HEK293 (cell line): ENCODE measurements around the gene ITGAX.

Experiments used
- CTCF ChIA-PET: fragments of 350-600 bp; formaldehyde crosslinking; extraction: SDS; loops from one replicate; lab custom pipeline; 2021; ENCODE audit warnings: antibody characterized with exemption; lab: Yijun Ruan, JAX
- POLR2A ChIA-PET: fragments of 300-600 bp; formaldehyde crosslinking; extraction: SDS; loops from one replicate; lab custom pipeline; 2020; ENCODE audit warnings: antibody characterized with exemption, inconsistent platforms; lab: Yijun Ruan, JAX
- H3K27ac ChIP-seq: fragments of 200-500 bp; sonication (Bioruptor generic); 2 replicates; pipeline ENCODE4 v1.5.1; 2014; ENCODE audit warnings: low read depth, low read length, control low read depth, inconsistent platforms; ENCODE audit errors: extremely low read depth
- H3K36me3 ChIP-seq, 2 experiments: fragments of 200-500 bp in 1 of 2; sonication (Bioruptor generic) in 1 of 2; 1 replicate in 1 of 2; 2 replicates in 1 of 2; pipeline ENCODE4 v1.5.1; 2014 to 2017; ENCODE audit warnings: inconsistent platforms in 2 of 2, low read length in 2 of 2; ENCODE audit not compliant: control insufficient read depth in 2 of 2, insufficient read depth in 1 of 2
- H3K4me1 ChIP-seq: fragments of 200-500 bp; sonication (Bioruptor generic); 2 replicates; pipeline ENCODE4 v1.5.1; 2014; ENCODE audit warnings: mild to moderate bottlenecking, low read length, inconsistent platforms; ENCODE audit not compliant: control insufficient read depth, insufficient read depth
- H3K4me3 ChIP-seq: 2 replicates; pipeline ENCODE4 v1.5.1; 2011; ENCODE audit warnings: low read depth, mild to moderate bottlenecking, control low read depth, low read length, moderate library complexity
- H3K9me3 ChIP-seq: fragments of 200-500 bp; sonication (Bioruptor generic); 2 replicates; pipeline ENCODE4 v1.5.1; 2014; ENCODE audit warnings: low read depth, low read length, inconsistent platforms; ENCODE audit not compliant: control insufficient read depth, insufficient read depth
- KLF1 ChIP-seq: fragments of 450-650 bp; formaldehyde crosslinking; IDR thresholded peaks from 2 replicates; pipeline ENCODE4 v1.5.1; 2016; ENCODE audit warnings: missing biosample characterization, missing genetic modification characterization
- KLF16 ChIP-seq: fragments of 450-650 bp; formaldehyde crosslinking; IDR thresholded peaks from 2 replicates; pipeline ENCODE4 v1.5.1; 2017; ENCODE audit warnings: missing biosample characterization, missing genetic modification characterization
- KLF8 ChIP-seq: fragments of 450-650 bp; formaldehyde crosslinking; IDR thresholded peaks from 2 replicates; pipeline ENCODE4 v1.5.1; 2016; ENCODE audit warnings: missing biosample characterization, missing genetic modification characterization
- OVOL3 ChIP-seq: fragments of 450-650 bp; formaldehyde crosslinking; IDR thresholded peaks from 2 replicates; pipeline ENCODE4 v1.5.1; 2016; ENCODE audit warnings: missing biosample characterization, missing genetic modification characterization
- PRDM1 ChIP-seq: fragments of 450-650 bp; formaldehyde crosslinking; IDR thresholded peaks from 2 replicates; pipeline ENCODE4; 2016; ENCODE audit warnings: missing biosample characterization, missing genetic modification characterization
- SCRT1 ChIP-seq: fragments of 450-650 bp; formaldehyde crosslinking; IDR thresholded peaks from 2 replicates; pipeline ENCODE4 v1.5.1; 2016; ENCODE audit warnings: missing biosample characterization, missing genetic modification characterization, borderline replicate concordance
- SETDB1 ChIP-seq: IDR thresholded peaks from one replicate; pipeline ENCODE4 v1.6.1; 2017; ENCODE audit warnings: mild to moderate bottlenecking, low read length, moderate library complexity, mixed read lengths; ENCODE audit not compliant: insufficient read length
- SP2 ChIP-seq: fragments of 450-650 bp; formaldehyde crosslinking; IDR thresholded peaks from 2 replicates; pipeline ENCODE4 v1.5.1; 2016; ENCODE audit warnings: missing biosample characterization, missing genetic modification characterization
- WT1 ChIP-seq: fragments of 450-650 bp; formaldehyde crosslinking; IDR thresholded peaks from 2 replicates; pipeline ENCODE4 v1.5.1; 2016; ENCODE audit warnings: missing biosample characterization, missing genetic modification characterization
- ZBTB1 ChIP-seq: fragments of 450-650 bp; formaldehyde crosslinking; IDR thresholded peaks from 2 replicates; pipeline ENCODE4 v1.5.1; 2016; ENCODE audit warnings: missing biosample characterization, missing genetic modification characterization
- ZFP37 ChIP-seq: fragments of 450-650 bp; formaldehyde crosslinking; IDR thresholded peaks from 2 replicates; pipeline ENCODE4 v1.5.1; 2016; ENCODE audit warnings: missing biosample characterization, missing genetic modification characterization
- ZFP41 ChIP-seq: fragments of 450-650 bp; formaldehyde crosslinking; IDR thresholded peaks from 2 replicates; pipeline ENCODE4 v1.5.1; 2016; ENCODE audit warnings: missing biosample characterization, missing genetic modification characterization, borderline replicate concordance
- ZNF10 ChIP-seq: fragments of 450-650 bp; formaldehyde crosslinking; IDR thresholded peaks from 2 replicates; pipeline ENCODE4 v1.5.1; 2017; ENCODE audit warnings: missing biosample characterization, missing genetic modification characterization
- ZNF324 ChIP-seq: fragments of 450-650 bp; formaldehyde crosslinking; IDR thresholded peaks from 2 replicates; pipeline ENCODE4 v1.5.1; 2016; ENCODE audit warnings: missing biosample characterization, missing genetic modification characterization
- ZNF366 ChIP-seq: fragments of 450-650 bp; formaldehyde crosslinking; conservative IDR thresholded peaks from 2 replicates; pipeline ENCODE4 v1.5.1; 2016; ENCODE audit warnings: missing biosample characterization, missing genetic modification characterization
- ZNF391 ChIP-seq: fragments of 450-650 bp; formaldehyde crosslinking; IDR thresholded peaks from 2 replicates; pipeline ENCODE4 v1.5.1; 2016; ENCODE audit warnings: low read depth, missing biosample characterization, missing genetic modification characterization, borderline replicate concordance
- ZNF394 ChIP-seq: fragments of 450-650 bp; formaldehyde crosslinking; IDR thresholded peaks from 2 replicates; pipeline ENCODE4 v1.5.1; 2016; ENCODE audit warnings: missing biosample characterization, missing genetic modification characterization, mild to moderate bottlenecking, moderate library complexity, borderline replicate concordance
- ZNF549 ChIP-seq: fragments of 450-650 bp; IDR thresholded peaks from 2 replicates; pipeline ENCODE4 v1.5.1; 2018; ENCODE audit warnings: missing biosample characterization, missing genetic modification characterization, mild to moderate bottlenecking, inconsistent platforms, moderate library complexity
- ZNF623 ChIP-seq: fragments of 450-650 bp; formaldehyde crosslinking; IDR thresholded peaks from 2 replicates; pipeline ENCODE4 v1.5.1; 2016; ENCODE audit warnings: missing biosample characterization, missing genetic modification characterization
- ZNF660 ChIP-seq: fragments of 450-650 bp; IDR thresholded peaks from 2 replicates; pipeline ENCODE4 v1.5.1; 2018; ENCODE audit warnings: missing biosample characterization, mild to moderate bottlenecking, missing genetic modification characterization
- ZNF837 ChIP-seq: fragments of 450-650 bp; formaldehyde crosslinking; IDR thresholded peaks from 2 replicates; pipeline ENCODE4 v1.5.1; 2016; ENCODE audit warnings: missing biosample characterization, missing genetic modification characterization
- TF ChIP-seq, protein P1 (sequence below): fragments of 450-650 bp; formaldehyde crosslinking; IDR thresholded peaks from 2 replicates; pipeline ENCODE4 v1.5.1; 2016; ENCODE audit warnings: missing biosample characterization, missing genetic modification characterization
- TF ChIP-seq, protein P2 (sequence below): fragments of 450-650 bp; IDR thresholded peaks from 2 replicates; pipeline ENCODE4 v1.5.1; 2018; ENCODE audit warnings: missing biosample characterization, mild to moderate bottlenecking, missing genetic modification characterization
- TF ChIP-seq, protein P3 (sequence below): fragments of 450-650 bp; formaldehyde crosslinking; conservative IDR thresholded peaks from 2 replicates; pipeline ENCODE4 v1.5.1; 2016; ENCODE audit warnings: low read depth, missing biosample characterization, missing genetic modification characterization
- TF ChIP-seq, protein P4 (sequence below): fragments of 450-650 bp; formaldehyde crosslinking; IDR thresholded peaks from 2 replicates; pipeline ENCODE4 v1.5.1; 2016; ENCODE audit warnings: missing biosample characterization, missing genetic modification characterization

The ITGAX gene

DNA sequence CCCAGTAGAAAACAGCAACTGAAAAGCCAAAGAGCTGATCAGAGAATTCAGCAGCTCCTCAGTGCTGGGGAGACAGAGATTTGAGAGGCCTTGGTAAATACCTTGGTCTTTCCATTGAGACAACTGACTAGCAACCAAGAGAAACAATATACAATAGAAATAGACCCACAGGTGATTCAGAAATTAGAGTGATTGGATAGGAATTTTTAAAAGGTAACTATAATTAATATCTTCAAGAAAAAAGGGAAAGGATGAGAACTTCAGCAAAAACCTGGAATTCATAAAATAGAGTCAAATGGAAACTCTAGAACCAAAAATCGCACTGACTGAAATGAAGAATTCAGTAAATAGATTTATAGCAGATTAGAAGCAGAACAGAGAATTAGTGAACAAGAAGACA is 32.5 kb upstream of the ITGAX start:
- Histone ChIP-seq H3K27ac (no peak overlapping the region), H3K36me3 (no peaks in the 10 kb centered on the region), H3K9me3 (no peaks in the 10 kb centered on the region; the same call in none of the 2 replicates), H3K4me1 (no peaks in the 10 kb centered on the region), H3K4me3 (no peak overlapping the region)
- ChIA-PET CTCF (interaction anchor here (0.6 kb wide), 1 partner anchor 10 kb away, joined by 4 read pairs; no protein-coding TSS in a partner anchor), POLR2A (no interaction called here)
- TF ChIP-seq SETDB1 = peak; percentile 67
- TF ChIP-seq ZNF391 = no peak

DNA sequence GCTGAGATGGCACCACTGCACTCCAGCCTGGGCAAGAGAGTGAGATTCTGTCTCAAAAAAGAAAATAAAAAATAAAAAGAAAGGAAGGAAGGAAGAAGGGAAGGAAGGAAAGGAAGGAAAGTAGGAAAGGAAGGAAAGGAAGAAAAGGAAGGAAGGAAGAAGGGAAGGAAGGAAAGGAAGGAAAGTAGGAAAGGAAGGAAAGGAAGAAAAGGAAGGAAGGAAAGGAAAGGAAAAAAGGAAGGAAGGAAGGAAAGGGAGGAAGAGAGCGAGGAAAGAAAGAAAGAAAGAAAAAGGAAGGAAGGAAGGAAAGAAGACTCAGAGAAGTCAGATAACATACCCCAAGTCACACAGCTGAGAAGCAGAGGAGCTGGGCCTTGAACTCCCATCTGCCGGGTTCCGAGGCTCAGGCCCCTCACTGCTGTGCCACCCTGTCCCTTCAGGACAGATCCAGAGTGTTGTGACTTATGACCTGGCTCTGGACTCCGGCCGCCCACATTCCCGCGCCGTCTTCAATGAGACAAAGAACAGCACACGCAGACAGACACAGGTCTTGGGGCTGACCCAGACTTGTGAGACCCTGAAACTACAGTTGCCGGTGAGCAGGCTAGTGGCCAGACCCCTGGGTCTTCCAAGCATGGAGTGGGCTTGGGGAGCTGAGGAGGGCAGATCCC is 30.9 kb upstream of the ITGAX start:
- Histone ChIP-seq H3K9me3 (no peaks in the 10 kb centered on the region; the same call in none of the 2 replicates), H3K4me1 (no peaks in the 10 kb centered on the region), H3K4me3 (no peak overlapping the region), H3K27ac (no peak overlapping the region), H3K36me3 (no peaks in the 10 kb centered on the region)
- POLR2A ChIA-PET = no interaction called here
- TF ChIP-seq PRDM1 (peak; percentile 92), SCRT1 (no peak), ZFP41 (tag by site-specific recombination) (no peak), ZNF366 (tag by site-specific recombination) (peak; percentile 80), ZFP37 (tag by site-specific recombination) (no peak), KLF8 (no peak), ZNF623 (tag by site-specific recombination) (no peak)
- TF ChIP-seq, protein P1, sequence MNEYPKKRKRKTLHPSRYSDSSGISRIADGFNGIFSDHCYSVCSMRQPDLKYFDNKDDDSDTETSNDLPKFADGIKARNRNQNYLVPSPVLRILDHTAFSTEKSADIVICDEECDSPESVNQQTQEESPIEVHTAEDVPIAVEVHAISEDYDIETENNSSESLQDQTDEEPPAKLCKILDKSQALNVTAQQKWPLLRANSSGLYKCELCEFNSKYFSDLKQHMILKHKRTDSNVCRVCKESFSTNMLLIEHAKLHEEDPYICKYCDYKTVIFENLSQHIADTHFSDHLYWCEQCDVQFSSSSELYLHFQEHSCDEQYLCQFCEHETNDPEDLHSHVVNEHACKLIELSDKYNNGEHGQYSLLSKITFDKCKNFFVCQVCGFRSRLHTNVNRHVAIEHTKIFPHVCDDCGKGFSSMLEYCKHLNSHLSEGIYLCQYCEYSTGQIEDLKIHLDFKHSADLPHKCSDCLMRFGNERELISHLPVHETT (tag by site-specific recombination) = no peak
- CTCF ChIA-PET = interaction anchor here (0.6 kb wide), 1 partner anchor 551 kb away, joined by 5 read pairs; no protein-coding TSS in a partner anchor

DNA sequence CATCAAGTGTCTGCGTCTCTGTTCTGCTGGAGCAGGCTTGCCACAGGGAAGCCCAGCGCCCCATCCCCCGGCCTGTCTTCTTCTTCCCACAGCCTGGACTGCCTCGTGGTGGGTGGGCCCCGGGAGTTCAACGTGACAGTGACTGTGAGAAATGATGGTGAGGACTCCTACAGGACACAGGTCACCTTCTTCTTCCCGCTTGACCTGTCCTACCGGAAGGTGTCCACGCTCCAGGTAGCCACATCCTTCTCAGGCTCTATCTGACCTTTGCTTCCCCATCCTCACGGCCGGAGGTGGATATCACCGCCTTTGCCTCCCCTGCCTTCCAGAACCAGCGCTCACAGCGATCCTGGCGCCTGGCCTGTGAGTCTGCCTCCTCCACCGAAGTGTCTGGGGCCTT is 29.8 kb upstream of the ITGAX start:
- no peak overlapping the region for H3K4me3 ChIP-seq
- H3K9me3 ChIP-seq = no peaks in the 10 kb centered on the region; the same call in none of the 2 replicates
- POLR2A ChIA-PET = no interaction called here
- H3K36me3 ChIP-seq = no peaks in the 10 kb centered on the region
- H3K4me1 ChIP-seq = no peaks in the 10 kb centered on the region
- H3K27ac ChIP-seq = no peak overlapping the region
- CTCF ChIA-PET = no interaction called here
- no peak for TF ChIP-seq OVOL3 (tag by site-specific recombination)
- no peak for TF ChIP-seq ZNF549 (tag by site-specific recombination)
- TF ChIP-seq, protein P2, sequence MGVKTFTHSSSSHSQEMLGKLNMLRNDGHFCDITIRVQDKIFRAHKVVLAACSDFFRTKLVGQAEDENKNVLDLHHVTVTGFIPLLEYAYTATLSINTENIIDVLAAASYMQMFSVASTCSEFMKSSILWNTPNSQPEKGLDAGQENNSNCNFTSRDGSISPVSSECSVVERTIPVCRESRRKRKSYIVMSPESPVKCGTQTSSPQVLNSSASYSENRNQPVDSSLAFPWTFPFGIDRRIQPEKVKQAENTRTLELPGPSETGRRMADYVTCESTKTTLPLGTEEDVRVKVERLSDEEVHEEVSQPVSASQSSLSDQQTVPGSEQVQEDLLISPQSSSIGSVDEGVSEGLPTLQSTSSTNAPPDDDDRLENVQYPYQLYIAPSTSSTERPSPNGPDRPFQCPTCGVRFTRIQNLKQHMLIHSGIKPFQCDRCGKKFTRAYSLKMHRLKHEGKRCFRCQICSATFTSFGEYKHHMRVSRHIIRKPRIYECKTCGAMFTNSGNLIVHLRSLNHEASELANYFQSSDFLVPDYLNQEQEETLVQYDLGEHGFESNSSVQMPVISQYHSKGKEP (tag by site-specific recombination) = no peak
- TF ChIP-seq SP2 = no peak
- TF ChIP-seq ZBTB1 (tag by site-specific recombination) = no peak
- no peak for TF ChIP-seq ZNF324
- no peak for TF ChIP-seq KLF1 (tag by site-specific recombination)
- TF ChIP-seq KLF16 (tag by site-specific recombination) = no peak
- TF ChIP-seq ZNF10 (tag by site-specific recombination) = no peak
- no peak for TF ChIP-seq ZNF660 (tag by site-specific recombination)
- TF ChIP-seq, protein P3, sequence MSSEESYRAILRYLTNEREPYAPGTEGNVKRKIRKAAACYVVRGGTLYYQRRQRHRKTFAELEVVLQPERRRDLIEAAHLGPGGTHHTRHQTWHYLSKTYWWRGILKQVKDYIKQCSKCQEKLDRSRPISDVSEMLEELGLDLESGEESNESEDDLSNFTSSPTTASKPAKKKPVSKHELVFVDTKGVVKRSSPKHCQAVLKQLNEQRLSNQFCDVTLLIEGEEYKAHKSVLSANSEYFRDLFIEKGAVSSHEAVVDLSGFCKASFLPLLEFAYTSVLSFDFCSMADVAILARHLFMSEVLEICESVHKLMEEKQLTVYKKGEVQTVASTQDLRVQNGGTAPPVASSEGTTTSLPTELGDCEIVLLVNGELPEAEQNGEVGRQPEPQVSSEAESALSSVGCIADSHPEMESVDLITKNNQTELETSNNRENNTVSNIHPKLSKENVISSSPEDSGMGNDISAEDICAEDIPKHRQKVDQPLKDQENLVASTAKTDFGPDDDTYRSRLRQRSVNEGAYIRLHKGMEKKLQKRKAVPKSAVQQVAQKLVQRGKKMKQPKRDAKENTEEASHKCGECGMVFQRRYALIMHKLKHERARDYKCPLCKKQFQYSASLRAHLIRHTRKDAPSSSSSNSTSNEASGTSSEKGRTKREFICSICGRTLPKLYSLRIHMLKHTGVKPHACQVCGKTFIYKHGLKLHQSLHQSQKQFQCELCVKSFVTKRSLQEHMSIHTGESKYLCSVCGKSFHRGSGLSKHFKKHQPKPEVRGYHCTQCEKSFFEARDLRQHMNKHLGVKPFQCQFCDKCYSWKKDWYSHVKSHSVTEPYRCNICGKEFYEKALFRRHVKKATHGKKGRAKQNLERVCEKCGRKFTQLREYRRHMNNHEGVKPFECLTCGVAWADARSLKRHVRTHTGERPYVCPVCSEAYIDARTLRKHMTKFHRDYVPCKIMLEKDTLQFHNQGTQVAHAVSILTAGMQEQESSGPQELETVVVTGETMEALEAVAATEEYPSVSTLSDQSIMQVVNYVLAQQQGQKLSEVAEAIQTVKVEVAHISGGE = no peak
- no peak for TF ChIP-seq ZNF837 (tag by site-specific recombination)
- TF ChIP-seq WT1 (tag by site-specific recombination) = no peak
- no peak for TF ChIP-seq ZNF394 (tag by site-specific recombination)
- TF ChIP-seq, protein P4, sequence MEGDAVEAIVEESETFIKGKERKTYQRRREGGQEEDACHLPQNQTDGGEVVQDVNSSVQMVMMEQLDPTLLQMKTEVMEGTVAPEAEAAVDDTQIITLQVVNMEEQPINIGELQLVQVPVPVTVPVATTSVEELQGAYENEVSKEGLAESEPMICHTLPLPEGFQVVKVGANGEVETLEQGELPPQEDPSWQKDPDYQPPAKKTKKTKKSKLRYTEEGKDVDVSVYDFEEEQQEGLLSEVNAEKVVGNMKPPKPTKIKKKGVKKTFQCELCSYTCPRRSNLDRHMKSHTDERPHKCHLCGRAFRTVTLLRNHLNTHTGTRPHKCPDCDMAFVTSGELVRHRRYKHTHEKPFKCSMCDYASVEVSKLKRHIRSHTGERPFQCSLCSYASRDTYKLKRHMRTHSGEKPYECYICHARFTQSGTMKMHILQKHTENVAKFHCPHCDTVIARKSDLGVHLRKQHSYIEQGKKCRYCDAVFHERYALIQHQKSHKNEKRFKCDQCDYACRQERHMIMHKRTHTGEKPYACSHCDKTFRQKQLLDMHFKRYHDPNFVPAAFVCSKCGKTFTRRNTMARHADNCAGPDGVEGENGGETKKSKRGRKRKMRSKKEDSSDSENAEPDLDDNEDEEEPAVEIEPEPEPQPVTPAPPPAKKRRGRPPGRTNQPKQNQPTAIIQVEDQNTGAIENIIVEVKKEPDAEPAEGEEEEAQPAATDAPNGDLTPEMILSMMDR (tag by site-specific recombination) = no peak
